ENCODE data around the gene ETNPPL. TPM values are rescaled to one million over a fixed set of nuclear protein-coding genes. Genes with fewer than 3 reads are reported as not detected.

ETNPPL gene
- total RNA-seq, 1 experiment from 2014 or later: 0.66 TPM

DNA sequence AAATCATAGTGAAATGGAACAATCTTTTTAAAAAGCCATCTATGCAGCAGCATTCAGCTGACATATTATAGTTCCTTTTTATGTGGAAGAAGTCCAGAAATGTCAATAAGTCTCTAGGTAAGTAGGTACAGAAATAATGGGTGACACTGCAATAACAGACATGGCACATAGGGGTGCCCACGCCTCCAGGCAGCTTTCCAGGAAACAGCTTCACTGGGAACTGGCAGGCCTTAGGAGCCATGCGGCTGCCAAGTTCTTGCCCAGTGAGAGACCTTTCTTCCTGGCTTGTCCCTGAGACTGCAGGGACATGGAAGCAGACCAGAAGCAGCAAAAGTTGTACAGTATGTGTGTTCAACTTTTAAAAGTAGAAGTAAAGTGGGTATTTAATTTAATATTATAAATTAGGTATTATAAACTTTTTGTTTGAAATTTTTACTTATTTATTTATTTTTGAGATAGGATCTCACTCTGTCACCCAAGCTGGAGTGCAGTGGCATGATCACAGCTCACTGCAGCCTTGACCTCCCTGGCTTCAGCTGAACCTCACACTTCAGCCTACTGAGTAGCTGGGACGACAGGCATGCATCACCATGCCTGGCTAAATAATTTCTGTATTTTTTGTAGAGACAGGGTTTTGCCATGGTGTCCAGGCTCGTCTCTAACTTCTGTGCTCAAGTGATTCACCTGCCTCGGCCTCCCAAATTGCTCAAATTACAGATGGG, 12.1 kb upstream of the ETNPPL start:
- Mint-ChIP-seq H3K4me1 (peaks cover 8% of the 10 kb centered on the region), H3K9me3 (no peaks in the 10 kb centered on the region), H3K36me3 (no peaks in the 10 kb centered on the region), H3K27me3 (ENCODE audit: low read depth) (peaks cover 6% of the 10 kb centered on the region; the same call in 1 of the 2 replicates), H3K27ac (no peak overlapping the region), H3K4me3 (no peak overlapping the region)
- POLR2A ChIA-PET: no interaction called here
- CTCF ChIA-PET: interaction anchor here (0.6 to 1.3 kb wide), 5 partner anchors 10 to 519 kb away, joined by 3 to 4 read pairs (median 3); partner anchors contain the start of gene OSTC
- ATAC-seq (peak; percentile 62), DNase-seq (ENCODE audit: low spot score) (no peak)
- TF ChIP-seq, protein P1, sequence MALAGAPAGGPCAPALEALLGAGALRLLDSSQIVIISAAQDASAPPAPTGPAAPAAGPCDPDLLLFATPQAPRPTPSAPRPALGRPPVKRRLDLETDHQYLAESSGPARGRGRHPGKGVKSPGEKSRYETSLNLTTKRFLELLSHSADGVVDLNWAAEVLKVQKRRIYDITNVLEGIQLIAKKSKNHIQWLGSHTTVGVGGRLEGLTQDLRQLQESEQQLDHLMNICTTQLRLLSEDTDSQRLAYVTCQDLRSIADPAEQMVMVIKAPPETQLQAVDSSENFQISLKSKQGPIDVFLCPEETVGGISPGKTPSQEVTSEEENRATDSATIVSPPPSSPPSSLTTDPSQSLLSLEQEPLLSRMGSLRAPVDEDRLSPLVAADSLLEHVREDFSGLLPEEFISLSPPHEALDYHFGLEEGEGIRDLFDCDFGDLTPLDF (CRISPR knock-in tag; IDR thresholded peaks at IDR 0.05): no peak
- no peak for TF ChIP-seq TEAD4 (CRISPR knock-in tag; IDR thresholded peaks at IDR 0.05)

DNA sequence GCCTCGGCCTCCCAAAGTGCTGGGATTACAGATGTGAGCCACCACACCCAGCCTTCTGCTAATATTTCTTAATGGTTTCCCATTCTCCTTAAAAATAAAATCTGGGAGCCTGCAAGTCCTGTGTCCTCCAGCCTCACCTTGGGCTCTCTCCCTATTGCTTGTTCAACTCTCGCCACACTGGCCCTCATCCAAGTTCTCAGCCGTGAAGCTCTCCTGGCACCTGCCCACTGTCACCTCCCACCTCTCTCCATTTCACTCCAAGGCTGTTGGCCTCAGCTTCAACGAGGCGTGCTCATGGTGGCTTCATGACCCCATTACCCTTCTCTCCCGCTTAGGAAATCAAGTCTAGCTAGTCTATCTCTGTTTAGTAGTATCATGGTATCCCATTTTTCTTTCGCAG, 9.5 kb upstream of the ETNPPL start:
- Mint-ChIP-seq H3K27ac (no peak overlapping the region), H3K4me1 (peaks cover 8% of the 10 kb centered on the region), H3K36me3 (no peaks in the 10 kb centered on the region), H3K4me3 (no peak overlapping the region), H3K9me3 (no peaks in the 10 kb centered on the region), H3K27me3 (ENCODE audit: low read depth) (peaks cover 6% of the 10 kb centered on the region; the same call in 1 of the 2 replicates)
- DNase-seq (ENCODE audit: low spot score): no peak
- TF ChIP-seq FOXJ3 (CRISPR knock-in tag; IDR thresholded peaks at IDR 0.05; ENCODE audit: borderline replicate concordance) (no peak), OVOL2 (CRISPR knock-in tag; IDR thresholded peaks at IDR 0.05; ENCODE audit: borderline replicate concordance) (no peak), CTCF (IDR thresholded peaks at IDR 0.05) (no peak), NR1H2 (CRISPR knock-in tag; IDR thresholded peaks at IDR 0.05) (no peak), ZNF532 (CRISPR knock-in tag; IDR thresholded peaks at IDR 0.05; ENCODE audit: borderline replicate concordance) (no peak), FOXK1 (CRISPR knock-in tag; IDR thresholded peaks at IDR 0.05) (no peak), JUN (CRISPR knock-in tag; IDR thresholded peaks at IDR 0.05) (no peak)
- TF ChIP-seq, protein P2, sequence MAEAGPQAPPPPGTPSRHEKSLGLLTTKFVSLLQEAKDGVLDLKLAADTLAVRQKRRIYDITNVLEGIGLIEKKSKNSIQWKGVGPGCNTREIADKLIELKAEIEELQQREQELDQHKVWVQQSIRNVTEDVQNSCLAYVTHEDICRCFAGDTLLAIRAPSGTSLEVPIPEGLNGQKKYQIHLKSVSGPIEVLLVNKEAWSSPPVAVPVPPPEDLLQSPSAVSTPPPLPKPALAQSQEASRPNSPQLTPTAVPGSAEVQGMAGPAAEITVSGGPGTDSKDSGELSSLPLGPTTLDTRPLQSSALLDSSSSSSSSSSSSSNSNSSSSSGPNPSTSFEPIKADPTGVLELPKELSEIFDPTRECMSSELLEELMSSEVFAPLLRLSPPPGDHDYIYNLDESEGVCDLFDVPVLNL (CRISPR knock-in tag; IDR thresholded peaks at IDR 0.05; ENCODE audit: borderline replicate concordance, low read depth): no peak
- CTCF ChIA-PET: interaction anchor here (0.5 to 0.7 kb wide), 2 partner anchors 91 to 522 kb away, joined by 3 read pairs; no protein-coding TSS in a partner anchor
- ATAC-seq: no peak
- POLR2A ChIA-PET: no interaction called here

DNA sequence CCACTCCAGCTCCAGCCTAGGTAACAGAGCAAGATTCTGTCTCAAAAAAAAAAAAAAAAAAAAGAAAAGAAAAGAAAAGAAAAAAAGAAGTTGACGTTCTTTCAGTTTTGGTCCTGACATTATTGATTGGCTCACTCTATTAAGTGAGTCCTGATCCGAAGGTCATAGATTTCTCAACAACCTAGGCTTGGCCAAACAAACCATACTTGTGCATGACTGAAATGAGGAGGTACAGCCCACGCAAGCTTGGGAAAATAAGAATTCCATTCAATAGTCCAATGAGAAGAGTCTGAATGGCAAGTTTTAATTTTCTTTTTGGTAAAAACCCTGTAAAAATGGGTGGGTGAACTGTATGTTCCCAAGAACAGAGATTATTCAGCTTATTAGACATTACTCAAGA, 3.2 kb upstream of the ETNPPL start:
- H3K4me3 Mint-ChIP-seq: no peak overlapping the region
- H3K27me3 Mint-ChIP-seq (ENCODE audit: low read depth): peaks cover 28% of the 10 kb centered on the region
- H3K9me3 Mint-ChIP-seq: no peaks in the 10 kb centered on the region
- DNase-seq (ENCODE audit: low spot score): no peak
- H3K4me1 Mint-ChIP-seq: peaks cover 20% of the 10 kb centered on the region
- ChIA-PET CTCF (no interaction called here), POLR2A (no interaction called here)
- ATAC-seq: no peak
- H3K36me3 Mint-ChIP-seq: 0 out of 2 replicates have a peak, but pooled peaks cover 3% of the 10 kb centered on the region
- TF ChIP-seq PREB (CRISPR knock-in tag; IDR thresholded peaks at IDR 0.05; ENCODE audit: borderline replicate concordance) (no peak), ETV6 (CRISPR knock-in tag; IDR thresholded peaks at IDR 0.05) (no peak)
- TF ChIP-seq, protein P3, sequence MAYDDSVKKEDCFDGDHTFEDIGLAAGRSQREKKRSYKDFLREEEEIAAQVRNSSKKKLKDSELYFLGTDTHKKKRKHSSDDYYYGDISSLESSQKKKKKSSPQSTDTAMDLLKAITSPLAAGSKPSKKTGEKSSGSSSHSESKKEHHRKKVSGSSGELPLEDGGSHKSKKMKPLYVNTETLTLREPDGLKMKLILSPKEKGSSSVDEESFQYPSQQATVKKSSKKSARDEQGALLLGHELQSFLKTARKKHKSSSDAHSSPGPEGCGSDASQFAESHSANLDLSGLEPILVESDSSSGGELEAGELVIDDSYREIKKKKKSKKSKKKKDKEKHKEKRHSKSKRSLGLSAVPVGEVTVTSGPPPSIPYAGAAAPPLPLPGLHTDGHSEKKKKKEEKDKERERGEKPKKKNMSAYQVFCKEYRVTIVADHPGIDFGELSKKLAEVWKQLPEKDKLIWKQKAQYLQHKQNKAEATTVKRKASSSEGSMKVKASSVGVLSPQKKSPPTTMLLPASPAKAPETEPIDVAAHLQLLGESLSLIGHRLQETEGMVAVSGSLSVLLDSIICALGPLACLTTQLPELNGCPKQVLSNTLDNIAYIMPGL (CRISPR knock-in tag; IDR thresholded peaks at IDR 0.05): no peak
- H3K27ac Mint-ChIP-seq: no peak overlapping the region
